ENCODE data around the gene CBLN2.

DNA sequence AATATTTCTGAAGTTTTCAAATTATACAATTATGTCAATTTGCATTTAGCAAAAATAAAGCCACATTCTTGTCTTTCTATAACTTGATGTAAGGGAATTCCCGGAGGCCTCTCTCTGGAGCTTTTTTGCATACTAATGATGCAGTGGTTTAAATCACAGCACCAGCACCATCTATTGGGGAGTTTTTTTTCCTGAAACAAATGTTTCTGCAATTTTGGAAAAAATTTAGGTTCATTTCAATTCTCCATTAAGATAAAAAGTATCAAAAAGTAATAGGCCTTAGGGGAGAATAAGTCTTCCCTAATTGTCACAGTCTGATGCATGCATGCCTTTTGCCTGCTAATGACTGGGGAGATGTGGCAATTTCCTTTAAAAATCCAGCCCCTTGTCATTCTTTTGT, 13.5 kb downstream of the CBLN2 start:
- TF ChIP-seq, protein P1, sequence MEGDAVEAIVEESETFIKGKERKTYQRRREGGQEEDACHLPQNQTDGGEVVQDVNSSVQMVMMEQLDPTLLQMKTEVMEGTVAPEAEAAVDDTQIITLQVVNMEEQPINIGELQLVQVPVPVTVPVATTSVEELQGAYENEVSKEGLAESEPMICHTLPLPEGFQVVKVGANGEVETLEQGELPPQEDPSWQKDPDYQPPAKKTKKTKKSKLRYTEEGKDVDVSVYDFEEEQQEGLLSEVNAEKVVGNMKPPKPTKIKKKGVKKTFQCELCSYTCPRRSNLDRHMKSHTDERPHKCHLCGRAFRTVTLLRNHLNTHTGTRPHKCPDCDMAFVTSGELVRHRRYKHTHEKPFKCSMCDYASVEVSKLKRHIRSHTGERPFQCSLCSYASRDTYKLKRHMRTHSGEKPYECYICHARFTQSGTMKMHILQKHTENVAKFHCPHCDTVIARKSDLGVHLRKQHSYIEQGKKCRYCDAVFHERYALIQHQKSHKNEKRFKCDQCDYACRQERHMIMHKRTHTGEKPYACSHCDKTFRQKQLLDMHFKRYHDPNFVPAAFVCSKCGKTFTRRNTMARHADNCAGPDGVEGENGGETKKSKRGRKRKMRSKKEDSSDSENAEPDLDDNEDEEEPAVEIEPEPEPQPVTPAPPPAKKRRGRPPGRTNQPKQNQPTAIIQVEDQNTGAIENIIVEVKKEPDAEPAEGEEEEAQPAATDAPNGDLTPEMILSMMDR (IDR thresholded peaks at IDR 0.05) = no peak
- no peak for TF ChIP-seq POLR2AphosphoS5 (IDR thresholded peaks at IDR 0.05)
- TF ChIP-seq POLR2A (IDR thresholded peaks at IDR 0.05) = no peak
